GM13976 (cell line): ENCODE data around the gene TLE3.

Experiments
- DNase-seq: peaks from one replicate; pipeline ENCODE4 v3.0.0; 2012; ENCODE audit warnings: low spot score
- CTCF ChIP-seq: IDR thresholded peaks from 2 replicates; pipeline ENCODE4 v1.5.1; 2012; ENCODE audit warnings: borderline replicate concordance, mild to moderate bottlenecking; ENCODE audit not compliant: insufficient read depth; ENCODE audit errors: extremely low read depth, missing control alignments, control extremely low read depth
- in situ Hi-C: fragments of 300-500 bp; cut with MboI; formaldehyde crosslinking; loops from one replicate; pipeline ENCODE4 v1.12.0; 2022; ENCODE audit warnings: low sequenced_read_pairs, mixed read lengths, inconsistent platforms; ENCODE audit not compliant: unreplicated experiment

The TLE3 gene

DNA sequence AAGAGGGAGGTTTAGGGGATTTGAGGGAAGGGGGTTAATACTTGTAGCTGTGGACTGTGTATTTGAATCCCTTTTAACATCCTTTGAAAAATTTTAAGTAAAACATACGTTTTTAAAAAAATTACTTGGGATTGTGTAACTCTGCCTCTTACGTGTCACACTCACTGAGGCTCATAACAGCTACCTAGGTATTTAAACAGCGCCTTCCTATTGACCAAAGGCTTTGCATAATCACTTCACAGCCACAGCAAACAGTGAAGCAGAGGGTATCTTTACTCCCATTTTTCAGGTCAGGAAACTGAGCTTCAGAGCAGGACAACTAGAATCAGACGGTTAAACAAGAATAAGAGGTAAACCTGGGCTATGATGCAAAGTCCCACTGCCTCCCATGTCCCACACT is 95.9 kb downstream of the TLE3 start:
- no peak for TF ChIP-seq CTCF
- DNase-seq: no peak
- in situ Hi-C loops: no loop called here

DNA sequence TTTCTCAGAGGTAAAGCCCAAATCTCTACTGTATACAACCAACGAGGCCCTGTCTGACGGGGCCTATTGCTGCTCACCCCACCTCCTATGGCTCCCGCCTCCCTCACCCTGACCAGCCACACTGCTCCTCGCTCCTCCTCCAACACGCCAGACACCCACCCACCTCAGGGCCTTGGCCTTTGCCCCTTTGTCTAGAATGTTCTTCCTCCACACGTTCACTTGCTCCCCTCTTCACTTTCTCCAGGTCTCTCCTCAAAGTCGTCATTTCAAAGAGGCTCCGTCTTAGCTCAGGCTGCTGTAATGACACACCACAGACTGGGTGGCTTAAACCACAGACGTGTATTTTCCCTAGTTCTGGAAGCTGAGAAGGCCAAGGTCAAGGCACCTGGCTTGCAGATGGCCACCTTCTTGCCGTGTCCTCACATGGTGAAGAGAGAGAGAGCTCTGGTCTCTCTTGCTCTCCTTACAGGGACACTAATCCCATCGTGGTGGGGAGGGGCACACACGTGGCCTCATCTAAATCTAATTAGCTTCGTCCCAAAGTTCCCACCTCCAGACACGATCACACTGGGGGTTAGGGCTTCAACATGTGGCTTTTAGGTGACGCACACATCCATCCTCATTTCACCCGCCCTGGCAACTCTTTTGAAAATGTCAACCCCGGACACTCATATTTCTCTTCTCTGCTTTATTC is 98.2 kb downstream of the TLE3 start:
- in situ Hi-C loops: no loop called here
- TF ChIP-seq CTCF: no peak
- DNase-seq: no peak

GRCh38 chr15:69998541-69999391 is 99.0 kb downstream of the TLE3 start:
- no peak for DNase-seq
- in situ Hi-C loops: no loop called here
- TF ChIP-seq CTCF: no peak

- DNase-seq: no peak
- TF ChIP-seq CTCF: no peak
- in situ Hi-C loops: no loop called here
Observed at GRCh38 chr15:69997813-69998212, 99.9 kb downstream of the TLE3 start.
